HL-60 (cell line): ENCODE results near the gene SGIP1.

Source experiments
- DNase-seq, 2 experiments: peaks; one replicate each; pipeline ENCODE4 v3.0.0-alpha.2; 2010 to 2020; ENCODE audit warnings: low read depth in 1 of 2, low spot score in 1 of 2
- H3K27ac ChIP-seq: fragments of 250-450 bp; sonication (Bioruptor Pico); replicated peaks from 2 replicates; pipeline ENCODE4 v1.5.1; 2020; ENCODE audit warnings: mild to moderate bottlenecking, moderate library complexity
- H3K27me3 ChIP-seq: fragments of 250-450 bp; sonication (Bioruptor Pico); 2 replicates; pipeline ENCODE4 v1.5.1; 2021; ENCODE audit warnings: mild to moderate bottlenecking, moderate library complexity; ENCODE audit not compliant: insufficient read depth, poor library complexity, severe bottlenecking
- H3K4me3 ChIP-seq: replicated peaks from 2 replicates; pipeline ENCODE4 v1.5.1; 2011; ENCODE audit warnings: mild to moderate bottlenecking, control low read depth, low read length; ENCODE audit not compliant: insufficient read depth
- CTCF ChIP-seq: IDR thresholded peaks from one replicate; pipeline ENCODE4 v1.5.1; 2011; ENCODE audit warnings: low read length, control low read depth, inconsistent platforms; ENCODE audit not compliant: insufficient read depth
- GABPA ChIP-seq: IDR thresholded peaks from 2 replicates; pipeline ENCODE4 v1.6.1; 2012; ENCODE audit warnings: low read depth
- POLR2AphosphoS5 ChIP-seq: IDR thresholded peaks from 2 replicates; pipeline ENCODE4 v1.6.1; 2012; ENCODE audit warnings: low read depth
- REST ChIP-seq: IDR thresholded peaks from 2 replicates; pipeline ENCODE4 v1.6.1; 2012; ENCODE audit warnings: low read depth; ENCODE audit not compliant: insufficient replicate concordance
- SPI1 ChIP-seq: IDR thresholded peaks from 2 replicates; pipeline ENCODE4 v1.6.1; 2012; ENCODE audit warnings: low read depth, mild to moderate bottlenecking, borderline replicate concordance

Gene SGIP1

GRCh38 chr1:66633159-66633558, 99.2 kb downstream of the SGIP1 start:
- Histone ChIP-seq H3K4me3 (no peak overlapping the region), H3K27ac (no peak overlapping the region), H3K27me3 (no peaks in the 10 kb centered on the region)
- TF ChIP-seq CTCF (no peak), POLR2AphosphoS5 (no peak), GABPA (no peak)
- DNase-seq = no peak

- Histone ChIP-seq H3K4me3 (no peak overlapping the region), H3K27me3 (peaks cover 4% of the 10 kb centered on the region), H3K27ac (no peak overlapping the region)
- TF ChIP-seq REST (no peak), CTCF (no peak), POLR2AphosphoS5 (no peak), GABPA (no peak), SPI1 (no peak)
- no peak for DNase-seq
Measured at GRCh38 chr1:66637146-66637545, 103.2 kb downstream of the SGIP1 start.

- H3K27me3 ChIP-seq = peaks cover 4% of the 10 kb centered on the region
- DNase-seq = no peak
- no peak overlapping the region for H3K4me3 ChIP-seq
- TF ChIP-seq REST = no peak
- no peak for TF ChIP-seq SPI1
- no peak for TF ChIP-seq POLR2AphosphoS5
- no peak for TF ChIP-seq CTCF
- TF ChIP-seq GABPA = no peak
- no peak overlapping the region for H3K27ac ChIP-seq
Measured at GRCh38 chr1:66641891-66642473, 108.0 kb downstream of the SGIP1 start.

GRCh38 chr1:66642992-66643391, 109.0 kb downstream of the SGIP1 start:
- Histone ChIP-seq H3K4me3 (no peak overlapping the region), H3K27ac (no peak overlapping the region), H3K27me3 (peaks cover 4% of the 10 kb centered on the region)
- TF ChIP-seq CTCF = no peak
- DNase-seq = no peak
